ENCODE measurements around the gene RUFY4. TPM values are rescaled to one million over a fixed set of nuclear protein-coding genes. Genes with fewer than 3 reads are reported as not detected.

RUFY4 gene
- total RNA-seq, 2 donors from 2014 or later, result 0.12 TPM; not detected in 1

DNA sequence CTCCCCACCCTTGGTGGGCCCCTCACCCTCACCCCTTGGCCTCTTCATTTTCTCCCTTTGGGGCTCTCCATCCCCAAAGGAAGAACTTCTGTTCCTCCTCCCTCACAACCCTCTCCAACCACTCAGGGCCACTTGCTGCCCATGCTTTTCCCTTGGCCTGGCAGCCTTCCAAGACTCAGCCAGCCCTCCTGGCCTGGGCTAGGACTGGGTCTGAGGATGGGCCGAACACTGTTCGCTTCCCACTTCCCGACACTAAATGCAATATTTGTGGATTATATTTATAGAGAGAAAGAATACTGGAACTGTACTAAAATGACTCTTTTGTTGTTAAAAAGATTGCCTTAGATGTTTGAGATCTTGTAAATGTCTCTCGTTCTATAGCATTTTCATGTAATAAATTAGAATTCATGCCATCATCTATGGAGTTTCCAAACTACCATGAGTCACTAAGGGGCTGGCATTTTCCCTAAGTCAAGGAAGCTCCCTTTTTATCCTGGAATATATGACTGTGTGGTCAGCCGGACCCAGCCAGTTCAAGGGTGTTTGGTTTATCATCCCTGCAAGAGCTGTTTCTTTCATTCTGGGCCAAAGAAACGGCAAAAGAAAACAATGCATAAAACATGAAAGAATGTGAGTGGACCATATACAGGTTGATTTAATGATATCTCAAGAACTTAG lies 60.5 kb downstream of the RUFY4 start:
- Histone ChIP-seq H3K27me3 (no peaks in the 10 kb centered on the region), H3K9me3 (no peaks in the 10 kb centered on the region), H3K36me3 (no peaks in the 10 kb centered on the region), H3K27ac (no peak overlapping the region), H3K4me1 (no peaks in the 10 kb centered on the region), H3K4me3 (no peak overlapping the region)
- TF ChIP-seq, protein P1, sequence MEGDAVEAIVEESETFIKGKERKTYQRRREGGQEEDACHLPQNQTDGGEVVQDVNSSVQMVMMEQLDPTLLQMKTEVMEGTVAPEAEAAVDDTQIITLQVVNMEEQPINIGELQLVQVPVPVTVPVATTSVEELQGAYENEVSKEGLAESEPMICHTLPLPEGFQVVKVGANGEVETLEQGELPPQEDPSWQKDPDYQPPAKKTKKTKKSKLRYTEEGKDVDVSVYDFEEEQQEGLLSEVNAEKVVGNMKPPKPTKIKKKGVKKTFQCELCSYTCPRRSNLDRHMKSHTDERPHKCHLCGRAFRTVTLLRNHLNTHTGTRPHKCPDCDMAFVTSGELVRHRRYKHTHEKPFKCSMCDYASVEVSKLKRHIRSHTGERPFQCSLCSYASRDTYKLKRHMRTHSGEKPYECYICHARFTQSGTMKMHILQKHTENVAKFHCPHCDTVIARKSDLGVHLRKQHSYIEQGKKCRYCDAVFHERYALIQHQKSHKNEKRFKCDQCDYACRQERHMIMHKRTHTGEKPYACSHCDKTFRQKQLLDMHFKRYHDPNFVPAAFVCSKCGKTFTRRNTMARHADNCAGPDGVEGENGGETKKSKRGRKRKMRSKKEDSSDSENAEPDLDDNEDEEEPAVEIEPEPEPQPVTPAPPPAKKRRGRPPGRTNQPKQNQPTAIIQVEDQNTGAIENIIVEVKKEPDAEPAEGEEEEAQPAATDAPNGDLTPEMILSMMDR (IDR thresholded peaks at IDR 0.05), result no peak
- DNase-seq (ENCODE audit: low spot score), result no peak

- Histone ChIP-seq H3K4me1 (no peaks in the 10 kb centered on the region), H3K27ac (no peak overlapping the region), H3K36me3 (no peaks in the 10 kb centered on the region), H3K9me3 (no peaks in the 10 kb centered on the region), H3K4me3 (no peak overlapping the region), H3K27me3 (no peaks in the 10 kb centered on the region)
- TF ChIP-seq, protein P1 (IDR thresholded peaks at IDR 0.05), result no peak
- no peak for DNase-seq (ENCODE audit: low spot score)
Observed at GRCh38 chr2:218130377-218130776, 61.3 kb downstream of the RUFY4 start.

DNA sequence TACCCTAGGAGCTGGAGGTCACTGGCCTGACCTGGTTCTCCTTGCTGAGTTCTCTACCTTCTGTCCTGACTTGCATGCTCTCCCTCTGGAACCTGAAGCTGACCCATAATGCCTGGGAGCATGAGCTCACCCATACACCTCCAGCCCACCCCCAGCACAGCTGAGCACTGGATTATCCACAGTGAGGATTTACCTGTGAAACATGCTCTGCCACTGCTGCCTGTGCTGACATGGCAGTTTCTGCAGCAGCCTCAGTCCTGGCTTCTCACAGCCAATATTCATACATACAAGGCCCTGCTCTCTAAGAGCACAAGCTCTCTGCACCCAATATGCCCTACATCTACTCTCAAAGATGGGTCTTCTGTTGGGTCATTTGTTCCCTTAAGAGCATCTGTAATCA lies 61.8 kb downstream of the RUFY4 start:
- DNase-seq (ENCODE audit: low spot score), result no peak
- no peaks in the 10 kb centered on the region for H3K4me1 ChIP-seq
- H3K27ac ChIP-seq, result no peak overlapping the region
- TF ChIP-seq, protein P1 (IDR thresholded peaks at IDR 0.05), result no peak
- H3K4me3 ChIP-seq, result no peak overlapping the region
- H3K27me3 ChIP-seq, result no peaks in the 10 kb centered on the region
- no peaks in the 10 kb centered on the region for H3K9me3 ChIP-seq
- H3K36me3 ChIP-seq, result no peaks in the 10 kb centered on the region

GRCh38 chr2:218137514-218137913 lies 68.5 kb downstream of the RUFY4 start:
- no peaks in the 10 kb centered on the region for H3K36me3 ChIP-seq
- H3K27me3 ChIP-seq, result no peaks in the 10 kb centered on the region
- no peak overlapping the region for H3K4me3 ChIP-seq
- H3K9me3 ChIP-seq, result no peaks in the 10 kb centered on the region
- no peak overlapping the region for H3K27ac ChIP-seq
- TF ChIP-seq, protein P1 (IDR thresholded peaks at IDR 0.05), result no peak
- no peaks in the 10 kb centered on the region for H3K4me1 ChIP-seq
- DNase-seq (ENCODE audit: low spot score), result no peak

DNA sequence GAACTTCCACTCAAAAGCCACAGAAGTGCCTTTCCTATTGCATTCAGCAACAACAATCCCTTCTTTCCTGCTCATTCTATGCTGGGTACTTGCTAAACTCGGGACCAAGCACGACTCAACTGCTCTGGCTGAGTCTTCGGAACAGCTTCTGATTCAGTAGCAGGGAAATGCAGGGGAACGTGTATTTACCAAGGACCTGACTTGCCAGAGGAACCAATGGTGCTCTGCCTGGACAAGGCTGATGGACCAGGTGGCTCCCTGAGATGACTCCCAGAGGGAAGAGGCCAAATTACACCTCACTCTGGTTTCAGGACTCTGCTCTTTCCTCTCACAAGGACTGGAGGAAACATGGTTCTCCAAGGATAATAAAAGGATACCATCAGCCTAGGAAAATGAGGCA lies 69.0 kb downstream of the RUFY4 start:
- no peak overlapping the region for H3K27ac ChIP-seq

More for the DNA sequence above, 69.0 kb downstream of the RUFY4 start:
- Histone ChIP-seq H3K4me3 (no peak overlapping the region), H3K27me3 (no peaks in the 10 kb centered on the region), H3K4me1 (no peaks in the 10 kb centered on the region), H3K9me3 (no peaks in the 10 kb centered on the region), H3K36me3 (no peaks in the 10 kb centered on the region)
- TF ChIP-seq, protein P1 (IDR thresholded peaks at IDR 0.05), result no peak
- DNase-seq (ENCODE audit: low spot score), result no peak

Other genes starting within 250 kb of the RUFY4 start
- gene TNS1, start 66.3 kb upstream of the RUFY4 start, total RNA-seq, result 100 to 1,000 TPM; 393 to 720 TPM
- under 1 TPM; 0.35 to 0.59 TPM for gene CXCR2, start 56.8 kb downstream of the RUFY4 start, total RNA-seq
- under 1 TPM; 0.51 to 0.78 TPM for gene CXCR1, start 97.7 kb downstream of the RUFY4 start, total RNA-seq
- gene ARPC2, start 147.9 kb downstream of the RUFY4 start, total RNA-seq, result 100 to 1,000 TPM; 112 to 177 TPM
- gene GPBAR1, start 191.8 kb downstream of the RUFY4 start, total RNA-seq, result 10 to 100 TPM in 1 of 2 donors, 1 to 10 TPM in 1; 1.9 to 10.7 TPM
- 10 to 100 TPM; 54.3 to 88.8 TPM for gene AAMP, start 200.9 kb downstream of the RUFY4 start, total RNA-seq
- 10 to 100 TPM; 54.5 to 71.4 TPM for gene PNKD, start 201.3 kb downstream of the RUFY4 start, total RNA-seq
- gene TMBIM1, start 223.2 kb downstream of the RUFY4 start, total RNA-seq, result 100 to 1,000 TPM in 1 of 2 donors, 10 to 100 TPM in 1; 82.8 to 225 TPM